GM12874 (cell line): ENCODE data around the gene SGMS2.

Experiments used
- CTCF ChIP-seq: IDR thresholded peaks from 2 replicates; pipeline ENCODE4 v1.5.1; 2011; ENCODE audit warnings: low read depth, mild to moderate bottlenecking, control low read depth, low read length, moderate library complexity; ENCODE audit not compliant: insufficient read depth

Gene SGMS2

GRCh38 chr4:107824350-107825071, at the start of gene SGMS2:
Gene SGMS2 (plus strand): TSS chr4:107824932. CDS start chr4:107895554, 70,622 bp downstream.
- no peak for TF ChIP-seq CTCF

GRCh38 chr4:107777890-107778289, 46.8 kb upstream of the SGMS2 start:
- TF ChIP-seq CTCF = no peak

- no peak for TF ChIP-seq CTCF
These were observed 45.8 kb upstream of the SGMS2 start for GRCh38 chr4:107778784-107779530.

GRCh38 chr4:107780665-107781064, 44.1 kb upstream of the SGMS2 start:
- TF ChIP-seq CTCF = no peak

GRCh38 chr4:107791902-107792301, 32.8 kb upstream of the SGMS2 start:
- TF ChIP-seq CTCF = no peak

GRCh38 chr4:107792711-107793110, 32.0 kb upstream of the SGMS2 start:
- no peak for TF ChIP-seq CTCF

GRCh38 chr4:107793996-107794395, 30.7 kb upstream of the SGMS2 start:
- TF ChIP-seq CTCF = no peak
